Trophoblast cell (in vitro differentiated cells and primary cell): ENCODE measurements around the gene OPA1.

ENCODE experiments used
- DNase-seq, 2 donors: peaks; one replicate each; pipeline ENCODE4 v3.0.0-alpha.2; 2016
- H2AFZ ChIP-seq: 2 replicates; pipeline ENCODE4 v1.6.1; 2013; ENCODE audit warnings: low read length, moderate library complexity, mild to moderate bottlenecking; ENCODE audit not compliant: insufficient read depth, poor library complexity
- H2AK5ac ChIP-seq: 2 replicates; pipeline ENCODE4 v1.6.1; 2013; ENCODE audit warnings: mild to moderate bottlenecking, low read length
- H2BK120ac ChIP-seq: 2 replicates; pipeline ENCODE4 v1.6.1; 2013; ENCODE audit warnings: low read length, mild to moderate bottlenecking, moderate library complexity; ENCODE audit not compliant: insufficient read depth, poor library complexity
- H2BK12ac ChIP-seq: 2 replicates; pipeline ENCODE4 v1.6.1; 2013; ENCODE audit warnings: mild to moderate bottlenecking, low read length, moderate library complexity
- H2BK5ac ChIP-seq: 2 replicates; pipeline ENCODE4 v1.6.1; 2013; ENCODE audit warnings: low read length, low read depth, moderate library complexity, mild to moderate bottlenecking; ENCODE audit not compliant: poor library complexity
- H3K14ac ChIP-seq: 2 replicates; pipeline ENCODE4 v1.6.1; 2013; ENCODE audit warnings: mild to moderate bottlenecking, low read length
- H3K18ac ChIP-seq: 2 replicates; pipeline ENCODE4 v1.6.1; 2013; ENCODE audit warnings: mild to moderate bottlenecking, low read length
- H3K23ac ChIP-seq: 2 replicates; pipeline ENCODE4 v1.6.1; 2013; ENCODE audit warnings: low read length
- H3K27ac ChIP-seq: 2 replicates; pipeline ENCODE4 v1.5.1; 2013; ENCODE audit warnings: low read depth, mild to moderate bottlenecking, inconsistent platforms, low read length, moderate library complexity
- H3K27me3 ChIP-seq: 2 replicates; pipeline ENCODE4 v1.6.1; 2013; ENCODE audit warnings: inconsistent platforms, mild to moderate bottlenecking, low read length, moderate library complexity; ENCODE audit not compliant: insufficient read depth
- H3K36me3 ChIP-seq, 2 experiments: 1 replicate in 1 of 2; 2 replicates in 1 of 2; pipeline ENCODE4 v1.6.1; 2013; ENCODE audit warnings: low read length in 2 of 2, mild to moderate bottlenecking in 2 of 2, moderate library complexity in 1 of 2; ENCODE audit not compliant: insufficient read depth in 2 of 2, control insufficient read depth in 1 of 2
- H3K4ac ChIP-seq: 2 replicates; pipeline ENCODE4 v1.6.1; 2013; ENCODE audit warnings: low read depth, mild to moderate bottlenecking, low read length, moderate library complexity
- H3K4me1 ChIP-seq, 2 experiments: 1 replicate in 1 of 2; 2 replicates in 1 of 2; pipeline ENCODE4 v1.6.1; 2013; ENCODE audit warnings: low read length in 2 of 2, mild to moderate bottlenecking in 2 of 2, moderate library complexity in 1 of 2; ENCODE audit not compliant: insufficient read depth in 2 of 2, control insufficient read depth in 1 of 2
- H3K4me2 ChIP-seq: 2 replicates; pipeline ENCODE4 v1.6.1; 2013; ENCODE audit warnings: inconsistent platforms, mild to moderate bottlenecking, low read length, moderate library complexity
- H3K4me3 ChIP-seq: 2 replicates; pipeline ENCODE4 v1.5.1; 2013; ENCODE audit warnings: mild to moderate bottlenecking, low read depth, low read length, inconsistent platforms
- H3K79me1 ChIP-seq: one replicate; pipeline ENCODE4 v1.6.1; 2013; ENCODE audit warnings: low read length
- H3K79me2 ChIP-seq: 2 replicates; pipeline ENCODE4 v1.6.1; 2013; ENCODE audit warnings: low read length, mild to moderate bottlenecking; ENCODE audit not compliant: control insufficient read depth, insufficient read depth, poor library complexity
- H3K9ac ChIP-seq: 2 replicates; pipeline ENCODE4 v1.6.1; 2013; ENCODE audit warnings: mild to moderate bottlenecking, low read length
- H3K9me3 ChIP-seq: 2 replicates; pipeline ENCODE4 v1.6.1; 2013; ENCODE audit warnings: low read depth, mild to moderate bottlenecking, control low read depth, inconsistent platforms, low read length; ENCODE audit not compliant: insufficient read depth
- H4K12ac ChIP-seq: 2 replicates; pipeline ENCODE4 v1.6.1; 2013; ENCODE audit warnings: low read depth, mild to moderate bottlenecking, low read length, moderate library complexity
- H4K8ac ChIP-seq: 2 replicates; pipeline ENCODE4 v1.6.1; 2013; ENCODE audit warnings: low read depth, mild to moderate bottlenecking, low read length, moderate library complexity
- H4K91ac ChIP-seq: one replicate; pipeline ENCODE4 v1.6.1; 2013; ENCODE audit warnings: low read depth, mild to moderate bottlenecking, low read length, moderate library complexity
- WGBS: extraction: QIAGEN DNeasy Blood & Tissue Kit; methylation state at CpG from one replicate; pipeline ENCODE4 v1.1.7; 2013; ENCODE audit warnings: missing lambda C conversion rate; ENCODE audit not compliant: insufficient read length, insufficient coverage; ENCODE audit errors: extremely low coverage; 5-methylcytosine and 5-hydroxymethylcytosine counted together

OPA1 gene

DNA sequence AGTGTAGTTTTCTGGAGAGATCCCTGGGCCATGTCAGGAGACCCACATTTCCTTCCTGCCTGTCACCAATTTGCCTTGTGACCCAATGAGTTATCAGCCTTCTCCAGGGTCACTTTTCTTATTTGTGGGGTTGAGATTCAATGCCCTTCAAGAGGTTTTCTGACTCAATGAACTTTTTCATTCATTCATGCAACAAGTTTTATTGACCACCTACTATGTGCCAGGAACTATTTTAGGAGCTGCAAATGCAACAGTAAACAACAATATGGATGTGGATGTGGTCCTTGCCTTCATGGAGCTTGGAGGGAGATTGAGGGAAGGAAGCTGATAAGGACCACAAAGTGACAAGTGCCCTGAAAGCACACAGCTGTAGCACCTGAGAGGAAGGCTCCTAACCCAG lies 142.8 kb downstream of the OPA1 start:
- H3K9ac ChIP-seq: no peak overlapping the region
- no peak overlapping the region for H4K12ac ChIP-seq
- H3K4ac ChIP-seq: no peak overlapping the region
- H4K91ac ChIP-seq: no peak overlapping the region
- no peak overlapping the region for H3K23ac ChIP-seq
- no peak overlapping the region for H3K27ac ChIP-seq
- no peak overlapping the region for H3K4me2 ChIP-seq
- no peak overlapping the region for H4K8ac ChIP-seq
- peaks cover 2% of the 10 kb centered on the region for H3K9me3 ChIP-seq
- H3K14ac ChIP-seq: no peak overlapping the region
- peaks cover 4 to 9% of the 10 kb centered on the region in 2 experiments for H3K4me1 ChIP-seq
- H2BK120ac ChIP-seq: no peak overlapping the region
- H2BK5ac ChIP-seq: no peak overlapping the region
- H3K4me3 ChIP-seq: no peak overlapping the region
- H3K27me3 ChIP-seq: no peaks in the 10 kb centered on the region
- DNase-seq: no peak
- no peaks in the 10 kb centered on the region for H3K36me3 ChIP-seq
- no peaks in the 10 kb centered on the region for H3K79me1 ChIP-seq
- H3K18ac ChIP-seq: no peak overlapping the region
- no peak overlapping the region for H2AFZ ChIP-seq
- no peaks in the 10 kb centered on the region for H3K79me2 ChIP-seq
- H2BK12ac ChIP-seq: no peak overlapping the region
- H2AK5ac ChIP-seq: no peak overlapping the region

DNA sequence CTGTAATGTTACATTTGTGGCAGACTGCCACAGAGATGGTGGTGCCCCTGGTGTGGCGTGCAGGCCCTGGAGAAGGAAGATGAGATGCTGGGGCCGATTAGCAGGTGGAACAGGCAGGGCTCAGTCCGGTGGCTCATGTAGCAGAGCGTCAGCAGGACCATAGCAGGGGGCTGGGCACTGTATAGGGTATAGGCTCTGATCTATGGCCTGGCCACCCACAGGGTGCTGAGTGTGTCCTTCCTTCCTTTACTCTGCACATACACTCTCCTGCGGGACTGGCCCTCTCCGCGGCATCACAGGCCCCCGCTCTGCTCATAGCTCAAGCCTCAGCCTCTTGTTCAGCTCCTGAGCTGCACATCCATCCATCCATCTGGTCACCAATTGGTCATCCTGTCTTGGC lies 143.6 kb downstream of the OPA1 start:
- H2BK120ac ChIP-seq: no peak overlapping the region
- H3K9ac ChIP-seq: no peak overlapping the region
- H3K4me2 ChIP-seq: no peak overlapping the region
- no peaks in the 10 kb centered on the region for H3K36me3 ChIP-seq
- no peak overlapping the region for H3K23ac ChIP-seq
- no peak overlapping the region for H4K91ac ChIP-seq
- H4K12ac ChIP-seq: no peak overlapping the region
- WGBS: no CpG with 5 or more reads among the region's 8 CpGs
- no peak overlapping the region for H3K27ac ChIP-seq
- no peak overlapping the region for H4K8ac ChIP-seq
- no peaks in the 10 kb centered on the region for H3K27me3 ChIP-seq
- H2AK5ac ChIP-seq: no peak overlapping the region
- H3K4ac ChIP-seq: no peak overlapping the region
- H3K79me2 ChIP-seq: no peaks in the 10 kb centered on the region
- no peak for DNase-seq
- no peak overlapping the region for H2AFZ ChIP-seq
- no peak overlapping the region for H2BK12ac ChIP-seq
- H3K79me1 ChIP-seq: no peaks in the 10 kb centered on the region
- H3K9me3 ChIP-seq: no peaks in the 10 kb centered on the region
- no peak overlapping the region for H3K18ac ChIP-seq
- H3K4me1 ChIP-seq: peaks cover 4 to 9% of the 10 kb centered on the region in 2 experiments
- H2BK5ac ChIP-seq: no peak overlapping the region
- no peak overlapping the region for H3K4me3 ChIP-seq
- H3K14ac ChIP-seq: no peak overlapping the region

GRCh38 chr3:193737191-193737751 lies 144.3 kb downstream of the OPA1 start:
- Histone ChIP-seq H3K14ac (no peak overlapping the region), H3K9me3 (no peaks in the 10 kb centered on the region), H4K91ac (no peak overlapping the region), H3K4me3 (no peak overlapping the region), H4K12ac (no peak overlapping the region), H3K27me3 (no peaks in the 10 kb centered on the region), H3K4ac (no peak overlapping the region), H3K4me2 (no peak overlapping the region), H3K23ac (no peak overlapping the region), H3K79me1 (no peaks in the 10 kb centered on the region), H2BK120ac (no peak overlapping the region), H2AK5ac (no peak overlapping the region), H2AFZ (no peak overlapping the region), H3K18ac (no peak overlapping the region), H2BK5ac (no peak overlapping the region), H4K8ac (no peak overlapping the region), H3K79me2 (no peaks in the 10 kb centered on the region), H2BK12ac (no peak overlapping the region), H3K36me3 (no peaks in the 10 kb centered on the region), H3K4me1 (peaks cover 4 to 9% of the 10 kb centered on the region in 2 experiments), H3K27ac (no peak overlapping the region), H3K9ac (no peak overlapping the region)
- no CpG with 5 or more reads among the region's 17 CpGs for WGBS
- DNase-seq: no peak

DNA sequence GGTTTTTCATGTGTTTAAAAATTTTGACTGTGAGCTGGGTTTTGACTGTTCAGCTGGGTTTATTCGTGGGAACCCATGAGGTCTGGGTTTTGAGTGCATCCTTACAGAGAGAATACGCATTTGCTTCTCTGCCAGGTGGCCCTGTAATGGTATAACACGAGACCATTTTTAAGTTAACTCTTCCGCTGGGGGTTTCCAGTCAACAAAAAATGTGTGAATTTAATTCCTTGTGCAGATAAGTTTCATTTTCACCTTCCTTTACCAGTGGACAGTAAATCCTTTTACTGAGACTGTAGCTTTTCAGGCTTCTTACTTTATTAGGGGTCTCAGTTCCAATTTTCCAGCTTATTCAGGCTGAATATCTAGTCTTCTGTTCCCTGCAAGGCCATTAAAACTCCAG lies 149.6 kb downstream of the OPA1 start:
- Histone ChIP-seq H3K4me3 (no peak overlapping the region), H3K4ac (no peak overlapping the region), H4K8ac (no peak overlapping the region), H3K9me3 (no peaks in the 10 kb centered on the region), H4K91ac (no peak overlapping the region), H3K27ac (no peak overlapping the region), H3K36me3 (no peaks in the 10 kb centered on the region), H2BK5ac (no peak overlapping the region), H3K79me1 (no peaks in the 10 kb centered on the region), H2AK5ac (no peak overlapping the region), H3K27me3 (no peaks in the 10 kb centered on the region), H3K14ac (no peak overlapping the region), H3K4me2 (no peak overlapping the region), H3K23ac (no peak overlapping the region), H3K4me1 (peaks cover 9 to 12% of the 10 kb centered on the region in 2 experiments), H2AFZ (no peak overlapping the region), H2BK12ac (no peak overlapping the region), H3K9ac (no peak overlapping the region), H3K18ac (no peak overlapping the region), H3K79me2 (no peaks in the 10 kb centered on the region), H4K12ac (no peak overlapping the region), H2BK120ac (no peak overlapping the region)
- WGBS: no CpG with 5 or more reads among the region's 4 CpGs
- DNase-seq: no peak
